Fibroblast of skin of right quadriceps (primary cell): ENCODE results near the gene CX3CR1.
A peak's percentile ranks its signal among the peaks of the same experiment; 100 is the strongest.
"Not testable (repeated sequence)": the region's sequence is repeated elsewhere in the genome, so short reads cannot be mapped to it uniquely, and the experiment has no call there.

ENCODE experiments used
- DNase-seq: peaks from one replicate; pipeline ENCODE4 v3.0.0-alpha.2; 2013

Gene CX3CR1

GRCh38 chr3:39279745-39280517, at the start of gene CX3CR1:
Gene CX3CR1 (minus strand): TSS chr3:39280036. CDS start chr3:39266509, 13,527 bp downstream.
- DNase-seq, result no peak

GRCh38 chr3:39329493-39329892, 49.7 kb upstream of the CX3CR1 start, which contains the start of gene CCR8:
Gene CCR8 (plus strand): TSS chr3:39329709. CDS start chr3:39332332, 2,623 bp downstream.
- no peak for DNase-seq

DNA sequence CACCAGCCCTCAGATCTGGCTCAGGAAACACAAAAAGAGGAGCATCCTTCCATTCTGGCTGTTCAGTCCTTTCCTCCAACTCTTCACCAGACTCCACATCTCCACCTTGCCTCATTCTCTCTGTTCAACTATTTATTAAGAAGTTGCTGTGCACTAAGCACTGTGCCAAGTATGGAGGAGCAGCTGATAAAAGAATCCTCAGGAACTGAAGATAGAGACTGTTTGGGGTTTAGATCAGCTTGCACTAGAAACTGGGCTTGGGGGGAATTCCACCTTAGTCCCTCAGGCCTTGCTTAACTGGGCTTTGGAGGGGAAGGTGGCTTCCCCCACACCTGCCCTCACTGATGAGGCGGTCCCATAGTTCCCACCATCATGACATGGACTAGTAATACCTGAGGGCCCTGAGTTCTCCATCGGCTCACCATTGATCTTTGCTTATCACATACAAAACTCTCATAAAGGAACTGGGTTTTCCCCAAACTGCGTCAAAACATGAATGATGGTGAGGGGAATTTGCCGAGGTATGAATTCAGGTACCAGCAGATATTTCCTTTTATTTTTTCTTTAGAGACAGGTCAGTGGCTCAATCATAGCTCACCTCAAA, 48.0 kb upstream of the CX3CR1 start:
- DNase-seq, result no peak

GRCh38 chr3:39327053-39327745, 47.4 kb upstream of the CX3CR1 start:
- DNase-seq, result no peak

DNA sequence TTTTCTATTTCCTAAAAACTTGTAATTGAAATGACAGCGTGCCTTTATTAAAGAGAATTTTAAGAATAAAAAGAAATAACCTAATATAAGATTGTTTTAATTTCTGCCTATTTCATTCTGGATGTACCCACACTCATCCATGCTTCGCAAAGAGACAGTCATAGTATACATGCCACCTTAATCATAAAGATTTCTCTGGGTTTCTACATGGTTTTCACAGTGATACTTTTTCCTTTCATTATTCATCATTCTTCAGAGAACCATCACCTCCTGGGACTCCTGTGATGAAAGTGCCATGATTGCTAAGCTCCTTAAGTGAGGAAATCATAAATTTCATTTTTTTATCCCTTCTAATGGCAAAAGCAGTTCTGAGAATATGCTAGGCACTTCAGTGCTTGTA, 45.4 kb upstream of the CX3CR1 start:
- DNase-seq, result no peak

- no peak for DNase-seq
Measured at GRCh38 chr3:39323494-39323893, 43.7 kb upstream of the CX3CR1 start.

DNA sequence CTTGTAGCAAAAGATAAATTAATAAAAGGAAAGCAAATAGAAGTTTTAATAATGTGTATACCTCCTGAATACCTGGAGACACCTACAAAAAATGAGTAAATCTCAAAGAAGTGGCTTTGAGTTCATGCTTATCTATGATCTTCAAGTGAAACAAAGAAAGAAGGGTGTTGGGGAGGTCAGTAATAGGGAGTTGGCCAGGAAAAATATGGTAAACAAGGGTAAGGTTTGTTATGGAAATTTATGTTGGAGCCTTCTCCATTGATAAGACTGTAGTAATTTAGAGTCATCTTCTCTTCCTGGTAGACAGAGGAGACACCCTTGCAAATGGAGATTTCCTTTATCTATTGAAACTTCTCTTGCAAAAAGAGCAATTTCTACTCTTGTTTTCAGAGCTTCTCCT, 43.1 kb upstream of the CX3CR1 start:
- DNase-seq, result no peak

GRCh38 chr3:39322209-39322715, 42.4 kb upstream of the CX3CR1 start:
- not testable (repeated sequence) for DNase-seq

- not testable (repeated sequence) for DNase-seq
Measured at GRCh38 chr3:39321574-39321983, 41.7 kb upstream of the CX3CR1 start.

DNA sequence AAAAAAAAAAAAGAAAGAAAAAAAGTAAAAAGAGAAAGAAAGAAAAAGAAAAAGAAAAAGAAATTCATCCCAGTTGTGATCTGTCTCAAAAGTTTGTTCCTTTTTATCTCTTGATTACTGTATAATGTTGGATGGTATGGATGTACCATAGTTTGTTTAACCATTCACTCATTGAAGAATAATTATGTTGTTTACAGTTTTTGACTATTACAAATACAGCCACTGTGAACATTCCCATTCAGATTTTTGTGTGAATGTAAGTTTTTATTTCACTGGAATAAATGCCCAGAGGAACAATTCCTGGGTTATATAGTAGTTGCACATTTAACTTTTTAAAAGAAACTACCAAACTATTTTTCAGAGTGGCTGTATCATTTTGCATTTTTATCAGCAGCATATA, 39.4 kb upstream of the CX3CR1 start:
- DNase-seq, result no peak

GRCh38 chr3:39318301-39318700, 38.5 kb upstream of the CX3CR1 start:
- no peak for DNase-seq

GRCh38 chr3:39317571-39318169, 37.8 kb upstream of the CX3CR1 start:
- no peak for DNase-seq

- DNase-seq, result no peak
Measured at GRCh38 chr3:39315420-39315819, 35.6 kb upstream of the CX3CR1 start.

- no peak for DNase-seq
Measured at GRCh38 chr3:39313289-39313688, 33.5 kb upstream of the CX3CR1 start.

DNA sequence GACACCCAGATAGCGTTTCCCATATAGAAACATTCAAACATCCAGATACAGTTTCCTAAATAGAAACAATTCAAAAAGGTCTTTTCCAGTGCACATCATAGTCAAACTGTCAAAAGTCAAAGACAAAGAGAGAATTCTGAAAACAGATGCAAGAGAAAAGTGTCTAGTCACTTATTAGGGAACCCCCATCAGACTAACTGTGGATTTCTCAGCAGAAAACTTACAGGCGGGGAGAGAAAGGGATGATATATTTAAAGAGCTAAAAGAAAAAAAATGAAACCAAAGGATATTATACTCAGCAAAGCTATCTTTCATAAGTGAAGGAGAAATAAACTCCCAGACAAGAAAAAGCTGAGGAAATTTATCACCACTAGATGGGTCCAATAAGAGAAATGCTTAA, 22.3 kb upstream of the CX3CR1 start:
- no peak for DNase-seq

DNA sequence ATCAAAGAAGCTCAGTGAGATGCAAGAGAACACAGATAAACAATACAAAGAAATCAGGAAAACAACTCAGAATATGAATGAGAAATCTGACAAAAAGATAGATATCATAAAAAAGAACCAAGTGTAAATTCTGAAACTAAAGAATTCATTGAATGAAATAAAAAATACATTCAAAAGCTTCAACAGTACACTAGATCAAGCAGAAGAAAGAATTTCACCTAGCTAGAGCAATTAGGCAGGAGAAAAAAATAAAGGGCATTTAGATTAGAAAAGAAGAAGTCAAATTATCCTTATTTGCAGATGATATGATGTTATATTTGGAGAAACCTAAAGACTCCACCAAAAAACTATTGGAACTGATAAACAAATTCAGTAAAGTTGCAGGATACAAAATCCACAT, 19.4 kb upstream of the CX3CR1 start:
- DNase-seq, result no peak

DNA sequence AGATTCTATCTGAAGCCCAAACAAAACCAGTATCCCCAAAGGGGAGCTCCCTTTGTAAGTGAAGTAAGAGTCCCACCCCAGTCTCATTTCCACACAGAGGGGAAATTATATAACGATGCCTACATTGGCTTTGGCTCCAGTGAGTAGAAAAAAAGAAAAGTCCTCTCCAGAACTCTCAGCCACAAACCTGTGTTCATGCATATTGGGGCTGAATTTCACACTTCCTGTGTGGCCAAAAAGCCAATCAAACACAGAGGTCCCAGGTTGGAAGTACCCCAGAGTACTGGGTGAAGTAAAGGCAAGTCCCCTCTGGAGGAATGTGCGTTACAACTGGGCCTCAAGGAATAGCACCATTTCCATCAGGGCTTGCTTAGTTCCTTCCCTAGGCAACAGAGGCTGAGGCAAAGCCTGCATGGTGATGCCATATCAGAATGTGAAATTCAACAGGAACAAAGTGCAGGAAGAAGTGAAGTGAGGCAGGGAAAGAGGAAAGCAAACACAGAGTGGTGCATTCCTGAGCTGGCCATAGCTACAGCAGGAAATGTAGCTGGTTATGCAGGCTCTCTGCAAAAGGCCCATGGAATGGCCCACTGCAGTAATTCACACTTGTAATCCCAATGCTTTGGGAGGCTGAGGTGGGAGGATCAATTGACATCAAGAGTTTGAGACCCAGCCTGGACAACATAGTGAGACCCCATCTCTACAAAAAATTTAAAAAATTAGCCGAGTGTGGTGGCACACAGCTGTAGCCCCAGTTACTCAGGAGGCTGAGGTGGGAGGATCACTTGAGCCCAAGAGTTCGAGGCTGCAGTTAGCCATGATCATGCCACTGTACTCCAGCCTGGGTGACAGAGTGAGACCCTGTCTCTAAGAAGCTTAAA, 16.6 kb upstream of the CX3CR1 start:
- DNase-seq, result no peak

GRCh38 chr3:39295184-39295775, 15.4 kb upstream of the CX3CR1 start:
- DNase-seq, result no peak

- DNase-seq, result no peak
Measured at GRCh38 chr3:39294446-39295183, 14.8 kb upstream of the CX3CR1 start.

DNA sequence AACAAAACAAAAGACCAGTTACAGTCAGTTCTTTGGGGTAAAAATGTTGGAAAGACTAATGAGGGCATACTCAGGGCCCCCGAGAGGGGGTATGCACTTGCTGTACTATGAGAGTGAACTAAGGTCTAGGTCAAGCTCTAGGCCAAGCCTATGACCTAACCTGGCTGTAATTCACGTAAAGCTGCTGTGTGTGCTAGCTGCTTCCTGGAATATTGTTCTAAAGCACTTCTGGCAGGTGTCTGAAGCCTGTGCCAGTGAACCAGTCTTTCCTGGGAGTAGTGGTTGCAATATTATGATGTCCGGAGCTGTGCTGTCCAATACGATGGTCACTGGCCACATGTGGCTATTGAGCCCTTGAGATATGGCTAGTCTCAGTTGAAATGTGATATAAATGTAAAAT, 13.1 kb upstream of the CX3CR1 start:
- DNase-seq, result no peak

- DNase-seq, result peak; percentile 40
Measured at GRCh38 chr3:39291903-39292329, 12.1 kb upstream of the CX3CR1 start.
